Stimulated activated CD4-positive, alpha-beta T cell treated with anti-CD3 and anti-CD28 coated beads, Interleukin-2, amount 100 ng/mL, for 48 hours (primary cell): ENCODE results near the gene PJVK.
"Not testable (repeated sequence)": the region's sequence is repeated elsewhere in the genome, so short reads cannot be mapped to it uniquely, and the experiment has no call there.

Experiments used
- DNase-seq, 2 donors: peaks; one replicate each; pipeline ENCODE4 v3.0.0-alpha.2; 2020

Gene PJVK, protein sequence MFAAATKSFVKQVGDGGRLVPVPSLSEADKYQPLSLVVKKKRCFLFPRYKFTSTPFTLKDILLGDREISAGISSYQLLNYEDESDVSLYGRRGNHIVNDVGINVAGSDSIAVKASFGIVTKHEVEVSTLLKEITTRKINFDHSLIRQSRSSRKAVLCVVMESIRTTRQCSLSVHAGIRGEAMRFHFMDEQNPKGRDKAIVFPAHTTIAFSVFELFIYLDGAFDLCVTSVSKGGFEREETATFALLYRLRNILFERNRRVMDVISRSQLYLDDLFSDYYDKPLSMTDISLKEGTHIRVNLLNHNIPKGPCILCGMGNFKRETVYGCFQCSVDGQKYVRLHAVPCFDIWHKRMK

DNA sequence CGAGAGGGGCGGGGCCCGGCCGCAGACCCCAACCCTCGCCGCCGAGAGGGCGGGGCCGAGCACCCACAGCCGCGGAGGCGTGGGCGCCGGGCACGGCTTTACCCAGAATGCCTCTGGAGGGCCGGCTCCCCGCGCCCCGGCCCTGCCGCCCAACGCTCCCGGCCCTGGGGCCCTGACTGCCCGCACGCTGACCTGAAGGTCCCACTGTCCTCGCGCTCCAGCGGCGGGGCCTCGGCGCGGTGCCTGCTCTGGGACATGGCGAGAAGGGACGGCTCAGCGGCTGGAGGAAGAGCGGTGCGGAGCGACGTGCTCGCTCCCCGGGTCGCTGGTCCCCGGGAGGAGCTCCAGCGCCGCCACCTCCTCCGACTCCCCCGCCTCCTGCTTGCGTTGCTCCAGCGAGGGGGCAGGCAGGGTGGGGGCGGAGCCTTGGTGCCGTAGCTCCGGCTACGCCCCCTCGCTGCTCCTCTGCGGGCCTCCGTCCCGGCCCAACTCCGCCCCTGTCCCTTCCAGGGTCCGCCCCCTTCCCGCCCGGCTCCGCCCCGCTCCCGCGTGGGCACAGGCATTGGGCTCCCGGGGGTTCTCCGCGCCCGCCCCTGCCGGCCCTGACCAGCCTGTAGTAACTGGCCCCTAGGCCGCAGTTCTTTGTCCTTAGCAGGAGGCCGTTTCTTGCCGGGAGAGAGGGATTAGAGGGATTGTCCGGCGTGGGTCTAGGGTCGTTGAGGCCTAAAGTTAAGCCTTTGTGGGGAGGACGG lies at the start of gene PJVK, which contains the start of gene PRKRA:
TSS of gene PJVK (plus strand) at position 605 of the 752 bp plus-strand sequence. CDS start 2,032 bp downstream, outside the sequence.
TSS of gene PRKRA (minus strand) at position 402 of the 752 bp plus-strand sequence. CDS start at position 257, 145 bp downstream.
- DNase-seq: peak; percentile 95 to 96

DNA sequence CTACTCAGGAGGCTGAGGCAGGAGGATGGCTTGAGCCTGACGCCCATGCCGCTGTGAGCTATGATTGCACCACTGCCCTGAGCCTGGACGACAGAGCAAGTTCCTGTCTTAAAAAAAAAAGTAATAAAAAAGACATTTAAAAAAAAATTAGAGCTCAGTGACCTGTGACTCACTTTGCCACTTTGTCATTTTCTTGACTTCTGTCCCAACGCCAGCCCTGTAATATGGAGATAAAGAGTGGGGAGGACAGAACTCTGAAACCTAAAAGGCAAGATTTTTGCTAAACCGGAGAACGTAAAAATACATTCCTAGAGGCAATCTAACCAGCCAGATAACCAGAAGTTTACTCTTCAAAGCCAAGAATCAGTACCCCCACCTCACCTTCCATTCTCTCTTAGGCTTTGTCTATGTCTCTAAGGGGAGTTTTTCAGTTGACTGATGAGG lies 49.2 kb upstream of the PJVK start:
- no peak for DNase-seq

DNA sequence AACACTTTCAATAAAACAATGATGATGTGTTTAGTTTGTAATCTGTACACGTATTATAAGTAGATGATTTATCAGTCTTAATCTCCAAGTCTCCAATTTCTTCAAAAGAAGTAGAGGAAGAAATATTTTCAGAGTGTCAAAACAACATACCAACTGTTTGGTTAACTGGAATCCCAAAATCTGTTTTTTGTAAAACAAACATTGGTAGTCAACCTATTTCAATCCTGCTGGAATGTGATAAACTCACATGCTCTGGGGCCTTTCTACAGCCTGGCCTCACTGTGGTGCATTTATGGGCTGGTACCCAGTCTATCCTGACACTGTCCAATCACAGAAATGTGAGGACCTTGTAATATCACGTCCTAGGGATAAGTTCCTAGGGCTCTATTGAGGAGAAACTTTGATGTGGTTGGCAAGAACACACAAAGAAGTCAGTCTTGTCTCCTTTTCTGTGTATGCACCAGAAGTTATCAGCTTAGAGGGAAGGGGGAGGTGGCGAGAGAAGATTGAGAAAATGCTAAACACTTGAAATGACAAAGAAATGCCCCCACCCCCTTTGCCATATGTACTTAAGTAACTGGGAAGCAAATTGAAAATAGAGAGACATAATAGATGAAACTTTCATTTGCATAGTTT lies 47.4 kb upstream of the PJVK start:
- DNase-seq: no peak

- no peak for DNase-seq
These were observed 46.8 kb upstream of the PJVK start for GRCh38 chr2:178404368-178404767.

GRCh38 chr2:178409261-178409660 lies 41.9 kb upstream of the PJVK start:
- DNase-seq: no peak

GRCh38 chr2:178412047-178412446 lies 39.1 kb upstream of the PJVK start:
- no peak for DNase-seq

DNA sequence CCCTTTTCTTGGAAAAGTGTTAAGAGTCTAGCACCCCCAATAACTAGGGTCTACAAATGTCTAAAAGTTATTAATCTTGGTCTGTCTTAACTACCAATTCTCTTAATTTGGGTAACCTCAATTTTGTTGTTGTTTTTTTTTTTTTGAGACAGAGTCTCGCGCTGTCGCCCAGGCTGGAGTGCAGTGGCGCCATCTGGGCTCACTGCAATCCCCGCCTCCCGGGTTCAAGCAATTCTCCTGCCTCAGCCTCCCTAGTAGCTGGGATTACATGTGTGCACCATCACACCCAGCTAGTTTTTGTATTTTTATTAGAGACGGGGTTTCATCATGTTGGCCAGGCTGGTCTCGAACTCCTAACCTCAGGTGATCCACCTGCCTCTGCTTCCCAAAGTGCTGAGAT lies 38.7 kb upstream of the PJVK start:
- not testable (repeated sequence) for DNase-seq

- peak; percentile 65 for DNase-seq
These were observed 37.5 kb upstream of the PJVK start for GRCh38 chr2:178413472-178414265.

- peak; percentile 67 to 74 for DNase-seq
These were observed 36.6 kb upstream of the PJVK start for GRCh38 chr2:178414266-178415247.

DNA sequence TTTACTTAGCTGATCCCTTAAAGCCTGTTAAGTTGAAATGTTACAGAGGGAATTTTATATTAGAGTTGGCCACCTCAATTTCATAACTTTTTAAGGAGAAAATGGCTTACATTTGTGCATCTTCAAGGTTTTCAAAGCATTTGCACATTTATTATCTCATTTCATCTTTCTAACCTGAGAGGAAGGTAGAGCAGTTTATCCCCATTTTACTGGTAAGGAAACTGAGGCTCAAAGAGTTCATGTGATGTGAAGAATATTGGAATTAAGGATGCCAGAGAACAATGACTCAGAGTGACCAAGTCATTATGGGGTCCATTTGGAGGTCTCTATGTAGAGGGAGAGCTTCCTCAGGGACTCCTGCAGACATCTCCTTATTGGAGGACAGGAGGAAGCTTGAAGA lies 35.2 kb upstream of the PJVK start:
- DNase-seq: no peak

DNA sequence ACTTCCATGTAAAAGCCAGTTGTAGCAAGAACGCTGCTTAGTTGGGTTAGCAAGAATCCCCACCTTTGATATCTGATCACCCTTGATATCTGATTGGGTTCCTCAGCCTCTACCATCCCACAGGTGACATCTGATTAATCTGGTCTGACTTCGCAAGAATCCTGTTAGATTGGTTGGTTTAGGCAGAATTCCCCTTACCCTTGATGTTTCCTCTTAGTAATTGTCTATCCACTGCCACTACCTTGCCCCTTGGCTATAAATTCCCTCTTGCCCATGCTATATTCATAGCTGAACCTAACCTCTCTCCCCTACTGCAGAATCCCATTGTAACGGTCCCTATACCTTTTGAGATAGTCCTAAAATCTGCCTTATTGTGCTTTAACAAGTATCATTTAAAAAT lies 33.3 kb upstream of the PJVK start:
- no peak for DNase-seq

GRCh38 chr2:178418426-178418825 lies 32.8 kb upstream of the PJVK start:
- no peak for DNase-seq

DNA sequence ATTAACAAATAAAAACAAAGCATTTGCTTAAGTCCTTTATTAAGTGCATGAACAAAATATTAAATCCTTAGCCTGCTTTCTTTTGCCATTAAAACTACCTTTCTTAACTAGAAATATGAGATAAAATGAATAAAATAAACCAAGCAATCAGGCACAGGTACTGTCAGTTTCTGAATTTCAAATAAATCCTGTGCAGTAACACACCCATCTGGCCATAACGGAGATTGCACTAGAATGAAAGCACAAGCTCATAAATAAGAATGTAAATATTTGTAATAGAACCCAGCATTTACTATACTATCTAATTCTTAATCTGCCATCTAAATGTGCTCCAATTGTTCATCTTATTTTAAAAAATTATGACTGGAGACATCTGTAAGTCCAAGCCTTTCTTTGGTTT lies 32.1 kb upstream of the PJVK start:
- DNase-seq: no peak

DNA sequence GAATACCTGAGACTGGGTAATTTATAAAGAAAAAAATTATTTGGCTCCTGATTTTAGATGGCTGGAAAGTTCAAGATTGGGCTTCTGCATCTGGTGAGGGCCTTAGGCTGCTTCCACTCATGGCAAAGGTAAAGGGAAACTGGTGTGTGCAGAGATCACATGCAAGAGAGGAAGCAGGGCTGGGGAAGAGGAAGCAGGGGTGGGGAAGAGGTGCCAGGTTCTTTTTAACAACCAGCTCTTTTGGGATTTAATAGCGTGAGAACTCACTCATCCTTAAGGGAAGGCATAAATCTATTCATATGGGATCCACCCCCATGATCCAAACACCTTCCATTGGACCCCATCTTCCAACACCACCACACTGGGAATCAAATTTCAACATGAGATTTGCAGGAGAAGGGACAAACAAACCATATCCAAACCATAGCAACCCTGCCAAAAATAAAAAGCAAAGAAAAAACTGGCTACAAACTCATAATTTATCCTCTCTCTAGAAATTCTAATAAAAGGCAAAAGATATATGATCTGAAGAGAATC lies 30.6 kb upstream of the PJVK start:
- DNase-seq: no peak

DNA sequence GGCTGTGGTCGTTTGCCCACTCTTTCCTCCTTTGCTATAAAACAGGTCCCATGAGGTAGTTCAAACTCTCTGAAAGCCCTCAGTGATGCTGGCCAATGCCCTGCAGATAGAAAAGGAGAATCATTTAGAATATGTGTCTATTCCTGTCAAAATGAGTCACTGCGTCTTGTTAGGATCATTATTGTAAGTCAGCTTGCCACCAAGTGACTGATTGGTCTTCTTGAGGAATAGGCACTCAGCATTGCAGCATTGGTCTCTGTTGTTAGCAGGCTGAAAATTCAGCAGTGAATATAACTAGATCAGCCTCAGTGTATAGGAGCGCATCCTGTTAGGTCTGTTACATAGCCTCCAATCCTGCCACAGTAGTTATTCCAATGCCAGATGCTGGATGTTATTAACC lies 29.1 kb upstream of the PJVK start:
- no peak for DNase-seq

GRCh38 chr2:178423746-178424145 lies 27.4 kb upstream of the PJVK start:
- DNase-seq: not testable (repeated sequence)

- DNase-seq: no peak
These were observed 25.8 kb upstream of the PJVK start for GRCh38 chr2:178425255-178425827.

- DNase-seq: no peak
These were observed 24.8 kb upstream of the PJVK start for GRCh38 chr2:178426388-178426787.

GRCh38 chr2:178427458-178427857 lies 23.7 kb upstream of the PJVK start:
- DNase-seq: no peak

- no peak for DNase-seq
These were observed 22.8 kb upstream of the PJVK start for GRCh38 chr2:178428396-178428806.

- no peak for DNase-seq
These were observed 21.8 kb upstream of the PJVK start for GRCh38 chr2:178429336-178429735.
